ENCODE data around the gene TRERF1.

- no peak for TF ChIP-seq CTCF (IDR thresholded peaks at IDR 0.05; ENCODE audit: poor library complexity)
- TF ChIP-seq EZH2 (IDR thresholded peaks at IDR 0.05; ENCODE audit: borderline replicate concordance): no peak
Measured at GRCh38 chr6:42260396-42260888, 191.3 kb downstream of the TRERF1 start.
